GM21825 (cell line): Measurements from ENCODE around the gene RTBDN.

Experiments used
- ATAC-seq: cut with Tn5 transposase; IDR thresholded peaks from one replicate; pipeline ENCODE4 v1.9.1; 2021; ENCODE audit warnings: mild to moderate bottlenecking, moderate library complexity; ENCODE audit not compliant: unreplicated experiment

Gene RTBDN

DNA sequence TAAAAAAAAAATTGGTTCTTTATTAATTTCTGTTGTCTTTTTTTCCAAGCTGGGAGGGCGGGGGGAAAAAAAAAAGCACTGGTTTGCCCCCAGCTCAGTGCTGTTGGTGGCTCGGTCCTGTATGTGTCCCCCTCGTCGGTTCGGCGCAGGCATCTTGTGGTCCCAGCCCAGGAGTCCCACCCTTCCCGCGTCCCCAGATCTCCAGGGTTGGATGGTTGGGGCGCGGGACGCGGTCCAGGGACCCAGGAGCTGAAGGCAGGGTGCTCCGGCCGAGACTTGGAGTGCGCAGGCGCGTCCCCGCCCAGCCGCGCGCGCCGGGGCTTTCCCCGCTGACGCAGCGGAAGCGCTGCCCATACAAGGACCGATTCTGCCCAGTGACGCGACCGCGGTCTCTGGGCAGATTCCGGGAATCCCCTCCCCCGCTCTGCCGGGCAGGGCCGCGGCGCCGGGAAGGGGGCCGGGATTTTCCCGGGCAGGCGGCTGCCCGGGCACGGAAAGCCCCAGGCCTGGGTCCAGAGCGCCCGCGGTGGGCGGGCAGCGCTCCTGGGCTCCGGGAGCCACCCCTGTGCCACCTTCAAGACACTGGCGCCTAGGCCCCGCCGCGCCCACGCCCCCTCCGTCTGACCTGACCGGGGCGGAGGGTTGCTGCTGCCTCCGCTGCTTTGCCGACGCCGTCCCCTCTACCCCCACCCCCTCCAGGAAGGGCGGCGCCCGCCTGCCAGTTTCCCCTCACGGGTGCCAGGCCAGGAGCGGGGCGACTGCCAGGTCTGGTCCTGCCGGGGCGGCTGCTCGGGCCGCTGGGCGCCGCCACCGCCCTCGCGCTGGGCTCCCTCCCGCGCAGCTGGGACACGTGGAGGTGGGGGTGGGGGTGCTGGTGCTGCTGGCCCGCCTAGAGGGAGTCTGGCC, 40.8 kb downstream of the RTBDN start:
- ATAC-seq = peak; percentile 26

DNA sequence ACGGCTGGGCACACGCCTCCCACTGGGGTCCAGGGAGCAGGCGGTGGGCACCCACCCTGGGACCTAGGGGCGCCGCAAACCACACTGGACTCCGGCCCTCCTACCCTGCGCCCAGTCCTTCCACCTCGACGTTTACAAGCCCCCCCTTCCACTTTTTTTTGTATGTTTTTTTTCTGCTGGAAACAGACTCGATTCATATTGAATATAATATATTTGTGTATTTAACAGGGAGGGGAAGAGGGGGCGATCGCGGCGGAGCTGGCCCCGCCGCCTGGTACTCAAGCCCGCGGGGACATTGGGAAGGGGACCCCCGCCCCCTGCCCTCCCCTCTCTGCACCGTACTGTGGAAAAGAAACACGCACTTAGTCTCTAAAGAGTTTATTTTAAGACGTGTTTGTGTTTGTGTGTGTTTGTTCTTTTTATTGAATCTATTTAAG, 41.5 kb downstream of the RTBDN start:
- ATAC-seq = no peak

DNA sequence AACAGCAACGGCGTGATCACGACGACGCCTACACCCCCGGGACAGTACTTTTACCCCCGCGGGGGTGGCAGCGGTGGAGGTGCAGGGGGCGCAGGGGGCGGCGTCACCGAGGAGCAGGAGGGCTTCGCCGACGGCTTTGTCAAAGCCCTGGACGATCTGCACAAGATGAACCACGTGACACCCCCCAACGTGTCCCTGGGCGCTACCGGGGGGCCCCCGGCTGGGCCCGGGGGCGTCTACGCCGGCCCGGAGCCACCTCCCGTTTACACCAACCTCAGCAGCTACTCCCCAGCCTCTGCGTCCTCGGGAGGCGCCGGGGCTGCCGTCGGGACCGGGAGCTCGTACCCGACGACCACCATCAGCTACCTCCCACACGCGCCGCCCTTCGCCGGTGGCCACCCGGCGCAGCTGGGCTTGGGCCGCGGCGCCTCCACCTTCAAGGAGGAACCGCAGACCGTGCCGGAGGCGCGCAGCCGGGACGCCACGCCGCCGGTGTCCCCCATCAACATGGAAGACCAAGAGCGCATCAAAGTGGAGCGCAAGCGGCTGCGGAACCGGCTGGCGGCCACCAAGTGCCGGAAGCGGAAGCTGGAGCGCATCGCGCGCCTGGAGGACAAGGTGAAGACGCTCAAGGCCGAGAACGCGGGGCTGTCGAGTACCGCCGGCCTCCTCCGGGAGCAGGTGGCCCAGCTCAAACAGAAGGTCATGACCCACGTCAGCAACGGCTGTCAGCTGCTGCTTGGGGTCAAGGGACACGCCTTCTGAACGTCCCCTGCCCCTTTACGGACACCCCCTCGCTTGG, 42.1 kb downstream of the RTBDN start:
- ATAC-seq = no peak

DNA sequence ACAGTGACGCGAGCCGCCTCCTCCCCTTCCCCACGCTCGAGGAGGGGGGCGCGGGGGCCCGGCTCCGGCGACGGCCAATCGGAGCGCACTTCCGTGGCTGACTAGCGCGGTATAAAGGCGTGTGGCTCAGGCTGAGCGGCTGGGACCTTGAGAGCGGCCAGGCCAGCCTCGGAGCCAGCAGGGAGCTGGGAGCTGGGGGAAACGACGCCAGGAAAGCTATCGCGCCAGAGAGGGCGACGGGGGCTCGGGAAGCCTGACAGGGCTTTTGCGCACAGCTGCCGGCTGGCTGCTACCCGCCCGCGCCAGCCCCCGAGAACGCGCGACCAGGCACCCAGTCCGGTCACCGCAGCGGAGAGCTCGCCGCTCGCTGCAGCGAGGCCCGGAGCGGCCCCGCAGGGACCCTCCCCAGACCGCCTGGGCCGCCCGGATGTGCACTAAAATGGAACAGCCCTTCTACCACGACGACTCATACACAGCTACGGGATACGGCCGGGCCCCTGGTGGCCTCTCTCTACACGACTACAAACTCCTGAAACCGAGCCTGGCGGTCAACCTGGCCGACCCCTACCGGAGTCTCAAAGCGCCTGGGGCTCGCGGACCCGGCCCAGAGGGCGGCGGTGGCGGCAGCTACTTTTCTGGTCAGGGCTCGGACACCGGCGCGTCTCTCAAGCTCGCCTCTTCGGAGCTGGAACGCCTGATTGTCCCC, 42.9 kb downstream of the RTBDN start, which contains the start of gene JUNB:
JUNB (plus strand) TSS at position 142 of the 706 bp plus-strand sequence; CDS start at position 428, 286 bp downstream.
- ATAC-seq = peak; percentile 26

DNA sequence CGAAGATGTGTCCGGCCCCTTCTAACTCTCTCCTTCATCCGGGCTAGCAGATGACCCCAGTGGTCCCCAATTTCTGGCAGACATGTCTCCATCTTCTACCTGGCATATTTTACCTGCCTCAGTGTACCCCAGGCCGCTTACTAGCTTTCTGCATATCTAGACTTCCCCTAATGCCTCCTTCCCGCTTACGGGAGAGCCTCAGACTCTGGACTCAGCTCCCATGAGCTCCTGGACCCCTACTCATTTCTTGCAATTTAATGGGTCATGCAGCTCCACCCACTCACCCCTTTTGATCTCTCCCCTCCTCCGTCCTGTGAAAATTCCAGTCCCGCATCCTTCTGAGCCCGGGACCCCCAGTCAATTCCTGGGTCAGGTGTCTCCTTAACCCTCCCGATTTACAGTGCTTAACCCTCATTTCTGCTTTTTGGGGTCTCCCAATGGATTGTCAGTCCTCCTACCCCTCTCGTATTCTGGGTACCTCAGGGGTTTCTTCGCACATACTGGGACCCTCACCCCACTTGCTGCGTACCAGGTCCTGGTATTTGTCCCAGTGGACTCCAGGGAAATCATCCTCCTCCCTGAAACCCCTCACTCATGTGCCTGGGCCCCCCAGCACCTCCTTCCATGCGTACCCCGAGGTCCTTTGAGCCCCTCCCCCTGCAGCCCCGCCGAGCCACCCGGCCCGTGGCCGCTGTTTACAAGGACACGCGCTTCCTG, 43.6 kb downstream of the RTBDN start:
- ATAC-seq = no peak

DNA sequence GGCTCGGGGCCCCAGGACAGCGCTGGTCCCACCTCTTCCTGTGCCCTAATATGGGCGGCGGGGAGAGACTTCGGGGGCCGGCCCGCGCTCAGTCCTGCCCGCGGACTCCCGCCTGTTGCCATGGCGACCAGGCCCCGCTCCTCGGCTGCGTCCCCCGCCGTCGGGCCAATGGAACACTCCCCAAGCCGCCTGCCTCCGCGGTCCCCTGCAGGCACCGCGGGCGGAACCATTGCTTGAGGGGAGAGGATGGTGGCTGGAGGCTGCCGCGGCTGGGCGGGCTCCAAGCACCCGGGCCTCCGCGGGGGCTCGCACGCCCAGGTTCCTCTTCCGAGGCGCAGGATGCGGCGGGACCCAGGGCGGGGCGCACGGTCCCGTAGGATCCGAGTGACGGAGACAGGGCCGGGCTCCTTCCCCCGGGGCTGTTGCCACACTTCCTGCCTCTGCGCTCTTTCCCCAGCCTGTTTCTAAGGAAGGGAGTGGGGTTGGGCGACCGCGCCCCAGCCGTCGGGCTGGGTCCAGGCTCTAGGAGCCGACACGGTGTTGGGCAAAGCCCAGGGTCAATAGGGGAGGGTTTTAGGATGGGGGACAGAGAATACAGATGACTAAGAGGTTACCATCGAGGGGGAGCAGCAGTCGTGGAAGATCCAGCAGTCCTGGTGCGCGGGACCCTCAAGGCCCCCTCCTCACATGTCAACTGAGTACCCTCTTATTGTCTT, 44.3 kb downstream of the RTBDN start:
- ATAC-seq = peak; percentile 33

DNA sequence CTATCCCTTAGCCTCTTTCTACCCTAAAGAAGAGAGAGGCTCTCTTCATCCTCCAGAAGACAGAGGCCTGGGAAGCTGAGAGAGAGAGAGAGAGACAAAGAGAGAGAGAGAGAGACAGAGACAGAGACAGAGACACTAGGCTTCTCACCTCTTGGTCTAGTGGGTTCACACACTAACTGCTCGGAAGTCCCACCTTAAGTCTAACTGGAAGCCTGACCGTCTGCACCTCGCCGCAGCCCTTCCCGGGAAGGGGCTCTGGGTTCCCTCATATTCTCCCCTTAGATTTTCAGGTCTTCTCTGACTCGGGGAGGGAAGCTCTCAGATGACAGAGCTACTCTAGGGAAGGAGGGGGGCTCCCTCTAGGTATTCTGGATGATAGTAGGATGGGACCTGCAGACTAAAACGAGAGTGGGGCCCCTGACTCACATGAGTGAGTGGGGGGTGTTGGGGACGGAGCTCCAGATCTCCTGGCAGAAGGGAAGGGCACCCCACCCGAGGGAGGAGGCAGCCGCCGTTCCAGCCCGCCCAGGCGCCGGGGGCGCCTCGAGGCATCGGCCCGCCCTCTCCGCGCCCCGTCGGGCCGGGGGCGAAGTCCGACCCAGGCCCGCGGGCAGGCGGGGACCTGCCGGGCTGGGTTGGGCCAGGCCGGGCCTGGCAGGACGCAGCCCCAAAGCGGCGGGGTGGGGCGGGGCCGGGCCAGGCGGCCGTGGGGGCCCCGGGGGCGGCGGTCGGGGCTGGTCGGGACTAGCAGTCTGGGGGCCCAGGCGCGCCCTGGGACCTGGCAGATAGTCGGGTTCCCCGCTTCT, 45.1 kb downstream of the RTBDN start:
- ATAC-seq = no peak

DNA sequence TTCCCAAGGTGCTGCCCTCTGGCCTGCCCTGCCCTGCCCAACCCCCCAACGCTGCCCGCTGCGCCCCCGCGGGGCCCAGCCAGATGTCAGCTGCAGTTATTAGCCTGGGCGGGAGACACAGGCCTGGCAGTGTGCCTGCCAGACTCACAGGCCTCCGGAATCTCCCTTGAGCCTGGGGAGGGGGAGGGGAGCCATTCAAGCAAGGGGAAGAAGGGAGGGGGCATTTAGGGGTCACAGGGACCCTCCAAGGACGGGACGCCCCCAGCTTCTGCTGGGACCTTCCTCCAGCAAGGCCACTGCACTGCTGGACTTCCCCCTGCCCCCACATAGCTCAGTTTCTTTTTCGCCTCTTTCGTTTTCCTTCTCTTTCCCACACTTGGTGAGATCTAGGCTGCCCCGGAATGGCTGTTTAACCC, 45.7 kb downstream of the RTBDN start:
- no peak for ATAC-seq

DNA sequence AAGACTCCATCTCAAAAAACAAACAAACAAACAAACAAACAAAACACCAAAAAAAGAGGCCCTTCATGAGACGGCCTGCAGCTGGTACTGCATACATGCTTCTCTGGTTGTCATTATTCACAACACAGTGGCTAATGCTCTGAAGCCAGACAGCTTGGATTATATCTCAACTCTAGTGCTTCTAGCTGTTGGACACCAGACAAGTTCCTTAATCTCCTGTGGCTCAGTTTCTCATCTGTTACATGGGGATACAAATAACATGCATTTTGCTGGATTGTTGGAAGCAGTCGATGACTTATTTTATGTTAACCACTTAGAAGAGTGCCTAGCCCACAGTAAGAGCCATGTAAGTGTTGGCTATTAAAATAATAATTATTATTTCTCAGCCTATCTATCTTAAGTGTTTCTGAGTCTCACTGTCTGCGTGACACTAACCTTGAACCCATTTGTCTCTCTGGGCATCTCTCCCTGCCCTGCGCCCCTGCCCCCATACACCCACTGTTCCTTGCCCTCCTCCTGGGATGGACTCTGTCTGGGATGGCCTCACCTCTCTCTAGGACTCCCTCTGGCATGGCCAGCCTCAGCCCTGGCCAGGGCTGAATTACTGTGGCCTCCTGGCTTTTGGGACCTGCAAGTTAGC, 46.2 kb downstream of the RTBDN start:
- no peak for ATAC-seq

DNA sequence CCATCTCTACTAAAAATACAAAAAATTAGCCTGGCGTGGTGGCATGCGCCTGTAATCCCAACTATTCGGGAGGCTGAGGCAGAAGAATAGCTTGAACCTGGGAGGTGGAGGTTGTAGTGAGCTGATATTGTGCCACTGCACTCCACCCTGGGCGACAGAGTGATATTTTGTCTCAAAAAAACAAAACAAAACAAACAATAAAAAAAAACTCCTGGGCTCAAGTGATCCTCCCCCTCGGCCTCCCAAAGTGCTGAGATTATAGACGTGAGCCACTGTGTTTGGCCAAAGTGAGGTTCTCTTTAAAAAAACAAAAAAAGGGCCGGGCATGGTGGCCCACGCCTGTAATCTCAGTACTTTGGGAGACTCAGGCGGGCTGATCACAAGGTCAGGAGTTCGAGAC, 46.9 kb downstream of the RTBDN start:
- ATAC-seq = no peak

DNA sequence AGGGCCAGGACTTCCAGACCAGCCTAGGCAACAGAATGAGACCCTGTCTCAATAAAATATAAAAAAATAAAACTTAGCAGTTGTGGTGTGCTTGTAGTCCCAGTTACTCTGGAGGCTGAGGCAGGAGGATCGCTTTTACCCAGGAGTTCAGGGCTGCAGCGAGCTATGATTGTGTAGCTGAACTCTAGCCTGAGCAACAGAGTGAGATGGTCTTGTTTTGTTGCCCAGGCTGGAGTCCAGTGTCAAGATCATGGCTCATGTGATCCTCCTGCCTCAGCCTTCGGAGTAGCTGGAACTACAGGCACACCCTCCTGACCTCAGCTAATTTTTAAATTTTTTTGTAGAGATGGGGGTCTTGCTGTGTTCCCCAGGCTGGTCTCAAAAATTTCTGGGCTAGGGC, 47.4 kb downstream of the RTBDN start:
- ATAC-seq = no peak

DNA sequence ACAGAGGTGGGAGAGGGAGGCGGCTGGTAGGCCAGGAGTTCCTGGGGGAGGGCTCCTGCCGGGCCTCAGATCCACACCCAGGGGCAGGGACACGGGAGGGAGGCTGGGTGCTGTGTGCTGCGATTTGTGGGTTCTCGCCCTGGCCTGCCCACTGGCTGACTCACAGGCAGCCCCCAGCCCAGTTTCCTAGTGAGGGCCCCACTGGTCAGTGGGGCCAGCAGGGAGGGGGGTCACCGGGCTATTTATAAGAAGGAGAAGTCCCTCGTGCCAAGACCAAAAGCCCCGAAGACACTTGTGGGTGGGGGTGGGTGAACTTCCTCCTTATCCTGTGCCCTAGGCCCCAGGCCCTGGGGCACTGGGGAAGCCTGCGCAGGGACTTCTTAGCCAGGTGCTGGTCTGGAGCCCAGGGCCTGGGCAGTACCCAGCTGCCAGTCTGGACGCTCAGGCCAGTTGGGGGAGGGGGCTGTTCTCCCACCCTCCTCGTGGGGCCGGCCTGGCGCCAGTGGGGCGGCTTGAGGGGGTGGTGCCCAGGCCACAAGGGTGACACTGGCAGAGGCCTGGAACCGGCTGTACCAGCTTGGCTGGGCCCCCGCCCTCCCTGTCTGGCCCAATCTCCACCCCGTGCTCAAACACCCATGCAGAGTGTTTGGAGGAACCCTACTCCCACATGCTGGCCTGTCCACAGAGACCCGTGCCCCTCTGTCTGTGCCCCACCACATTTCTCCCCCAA, 48.1 kb downstream of the RTBDN start:
- ATAC-seq = no peak

DNA sequence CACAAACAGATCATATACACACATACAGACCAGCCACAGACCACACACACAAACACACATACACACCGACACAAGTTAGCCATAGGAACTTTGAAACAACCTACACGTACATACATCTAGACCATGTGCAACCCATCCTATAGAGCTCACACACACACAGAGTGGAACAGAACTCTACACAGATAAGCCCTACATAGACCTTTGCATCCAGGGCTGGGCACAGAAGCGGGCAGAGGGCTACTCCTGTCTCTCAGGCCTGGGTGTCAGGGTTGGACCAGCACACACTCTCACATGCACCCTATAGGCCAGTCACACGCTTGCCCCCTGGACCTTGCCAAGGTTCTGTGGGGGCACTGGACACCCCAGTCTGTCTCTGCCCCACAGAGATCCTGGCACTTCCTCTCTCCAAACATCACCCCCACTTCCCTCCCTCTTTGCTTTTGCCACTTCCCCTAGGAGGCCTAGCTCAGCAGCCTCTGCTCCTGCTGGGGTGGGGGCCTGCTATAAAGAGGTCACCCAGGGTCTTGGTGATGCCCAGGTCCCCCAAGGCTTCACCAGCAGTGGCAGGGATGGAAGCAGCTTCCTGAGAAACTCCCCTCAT, 48.8 kb downstream of the RTBDN start:
- no peak for ATAC-seq

DNA sequence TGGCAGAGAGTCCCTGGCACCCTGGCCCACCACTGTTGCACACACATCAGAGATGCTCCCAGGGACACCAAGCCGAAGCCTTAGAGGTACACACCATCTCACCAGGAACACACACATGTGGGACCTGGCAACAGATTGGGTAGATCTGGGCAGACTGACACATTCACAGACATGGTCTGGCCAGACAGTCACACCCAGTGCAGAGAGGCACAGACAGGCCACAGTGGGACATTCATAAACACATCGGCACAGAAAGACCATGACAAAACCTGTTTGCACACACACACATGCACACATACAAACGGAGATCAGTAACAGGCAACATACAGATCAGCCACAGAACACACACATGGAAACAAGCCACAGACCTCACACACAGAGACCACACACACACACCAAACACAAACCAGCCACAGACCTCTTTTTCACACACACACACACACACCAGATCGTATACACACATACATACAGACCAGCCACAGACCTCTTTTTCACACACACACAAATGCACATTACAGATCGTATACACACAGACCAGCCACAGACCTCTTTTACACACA, 49.4 kb downstream of the RTBDN start:
- no peak for ATAC-seq

DNA sequence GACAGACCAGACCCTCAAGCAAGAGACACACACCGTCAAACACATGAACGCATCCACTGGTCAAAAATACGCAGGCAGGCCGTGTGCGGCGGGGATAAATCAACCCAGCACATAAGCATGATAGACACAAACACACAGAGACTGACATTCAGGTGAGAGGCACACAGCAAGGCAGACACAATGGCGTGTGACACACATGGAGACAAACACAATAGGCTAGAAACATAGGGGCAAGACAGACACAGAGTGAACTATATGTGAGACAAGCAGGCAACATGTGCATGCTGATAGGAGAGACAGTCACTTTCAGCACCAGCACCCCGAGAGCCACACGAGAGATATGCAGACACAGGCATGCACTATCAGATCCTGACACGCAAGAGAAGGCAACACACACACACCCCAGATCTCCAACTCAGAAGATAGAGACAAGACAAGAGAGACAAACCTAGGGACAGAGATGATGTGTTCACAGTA, 49.9 kb downstream of the RTBDN start:
- no peak for ATAC-seq

DNA sequence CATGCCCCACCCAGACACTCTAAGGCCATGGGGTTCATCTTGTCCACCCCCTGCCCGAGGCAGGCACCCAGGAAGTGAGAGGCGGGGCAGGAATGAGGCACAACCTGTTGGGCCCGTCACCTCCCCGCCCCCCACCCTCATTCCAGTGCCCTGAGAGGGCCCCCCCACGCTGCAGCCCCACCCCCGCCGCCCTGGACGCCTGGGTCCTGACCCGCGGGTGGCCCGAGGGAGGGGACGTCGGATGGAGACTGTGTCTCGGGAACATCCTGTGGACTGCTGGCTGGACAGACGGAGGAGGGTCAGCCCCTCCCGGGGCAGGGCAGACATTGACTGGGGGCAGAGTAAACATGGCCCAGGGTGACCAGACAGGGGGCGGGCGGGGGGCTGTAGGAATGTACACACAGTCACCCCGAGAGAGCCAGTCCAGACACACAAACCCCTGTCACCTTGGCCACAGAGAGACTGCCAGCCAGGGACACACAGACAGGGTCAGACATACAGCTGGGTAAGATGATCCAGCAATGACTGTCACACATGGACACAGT, 50.5 kb downstream of the RTBDN start:
- no peak for ATAC-seq
